NCI-H2107 (cell line): ENCODE measurements around the gene TSHZ1.

Experiments
- DNase-seq: peaks from one replicate; lab custom pipeline; 2025; lab: John Stamatoyannopoulos, UW

TSHZ1 gene

GRCh38 chr18:75246721-75247610, 36.4 kb downstream of the TSHZ1 start:
- no peak for DNase-seq

GRCh38 chr18:75247611-75248421, 37.2 kb downstream of the TSHZ1 start:
- no peak for DNase-seq

DNA sequence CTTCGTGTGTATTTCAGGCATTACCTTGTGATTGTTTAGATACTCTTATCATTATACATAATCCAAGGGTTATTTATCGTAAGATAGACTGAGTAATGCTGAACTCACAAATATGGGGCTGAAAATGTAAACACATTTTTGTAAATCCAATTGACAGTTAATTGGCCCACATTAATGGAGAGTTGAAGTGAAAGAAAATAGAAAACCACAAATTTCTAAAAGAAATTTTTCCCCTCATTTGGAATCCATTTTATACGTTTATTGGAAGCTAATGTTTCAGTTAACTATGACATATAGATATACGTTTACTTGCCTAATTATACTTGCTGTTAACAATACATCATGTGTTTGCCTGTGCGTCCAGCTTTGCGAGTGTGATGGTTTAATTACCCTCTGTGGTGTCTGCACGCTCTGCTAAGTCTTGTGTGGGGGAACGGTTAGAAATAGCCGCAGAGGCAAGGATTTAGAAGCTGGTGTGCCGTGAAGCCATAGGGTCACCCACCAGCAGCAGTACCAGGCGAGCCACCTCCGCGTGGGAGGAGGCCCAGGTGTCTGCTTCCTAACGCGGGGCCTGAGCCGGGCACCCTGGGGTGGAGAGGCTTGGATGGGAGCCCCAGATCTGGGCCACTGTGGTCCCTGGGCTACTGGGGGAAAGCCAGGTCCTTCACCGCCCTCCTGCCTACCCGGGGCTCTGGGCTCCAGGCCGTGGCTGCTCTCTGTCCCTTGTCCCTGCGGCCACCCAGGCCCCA, 38.0 kb downstream of the TSHZ1 start:
- no peak for DNase-seq

DNA sequence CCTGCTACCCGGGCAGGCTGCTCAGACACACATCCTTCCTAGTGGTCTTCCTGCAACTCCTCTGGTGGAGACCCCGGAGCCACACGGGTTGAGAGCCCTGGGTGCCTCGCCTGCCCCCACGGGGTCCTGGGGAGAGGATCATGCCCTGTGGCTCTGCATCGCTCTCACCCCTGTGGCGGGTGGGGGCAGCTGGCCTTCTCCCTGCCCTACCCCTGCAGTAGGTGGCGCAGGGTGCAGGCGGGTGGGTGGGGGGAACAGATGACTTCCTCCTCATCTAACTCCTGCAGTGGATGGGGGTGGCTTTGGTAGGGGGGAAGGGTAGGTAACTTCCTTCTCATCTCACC, 38.5 kb downstream of the TSHZ1 start:
- DNase-seq, result no peak

GRCh38 chr18:75249672-75250470, 39.3 kb downstream of the TSHZ1 start:
- DNase-seq, result no peak

DNA sequence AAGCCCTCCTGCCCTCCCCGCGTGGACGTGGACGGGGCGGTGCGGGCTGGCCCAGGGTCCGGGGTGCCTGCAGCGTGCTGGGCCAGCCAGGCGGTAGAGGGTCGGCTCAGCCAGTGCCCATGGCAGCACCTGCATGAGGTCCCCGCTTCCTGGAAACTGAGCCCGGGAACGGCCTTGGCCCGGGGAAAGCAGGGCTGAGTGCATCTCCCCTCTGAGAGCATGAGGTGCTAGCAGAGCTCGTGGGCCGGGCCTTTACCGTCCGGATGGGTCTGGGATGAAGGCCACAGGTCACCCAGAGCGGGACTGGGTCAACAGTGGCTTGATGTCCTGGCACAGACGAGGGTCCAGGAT, 39.8 kb downstream of the TSHZ1 start:
- no peak for DNase-seq

DNA sequence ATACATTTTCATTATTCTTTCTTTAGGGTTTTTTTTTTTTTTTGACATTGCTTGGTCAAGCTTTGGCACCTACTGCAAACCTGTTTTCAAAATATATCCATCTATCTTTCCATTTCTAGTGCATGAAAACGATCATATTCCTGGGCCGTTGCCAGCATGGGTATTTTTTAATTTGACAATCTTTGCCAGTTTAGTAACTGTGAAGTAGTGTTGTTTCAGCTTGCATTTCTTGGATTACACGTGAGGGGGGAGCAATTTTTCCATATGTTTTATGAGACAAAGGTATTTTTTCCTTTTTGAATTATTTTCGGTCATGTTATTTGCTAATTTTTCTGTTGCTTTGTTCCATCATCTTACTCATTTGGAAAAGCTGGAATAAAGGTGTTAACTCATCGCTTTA, 40.9 kb downstream of the TSHZ1 start:
- DNase-seq, result no peak

DNA sequence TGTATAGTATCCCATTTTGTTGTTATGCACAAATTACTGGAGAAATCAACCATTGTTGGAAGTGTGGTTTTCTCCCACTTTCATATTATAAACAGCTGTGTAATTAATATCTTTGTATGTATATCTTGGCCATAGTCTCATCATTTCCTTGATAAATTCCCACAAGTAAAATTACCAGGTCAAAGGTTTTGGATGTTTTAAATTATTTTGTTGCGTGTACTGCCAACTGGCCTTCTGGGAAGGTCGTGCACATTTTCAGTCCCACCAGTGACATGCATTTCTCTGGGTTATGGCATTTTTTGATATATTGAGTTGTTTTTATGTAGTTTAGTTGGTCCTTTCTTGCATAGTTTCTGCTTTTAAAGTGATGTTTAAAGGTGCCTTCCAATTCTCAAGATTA, 41.5 kb downstream of the TSHZ1 start:
- DNase-seq, result no peak

DNA sequence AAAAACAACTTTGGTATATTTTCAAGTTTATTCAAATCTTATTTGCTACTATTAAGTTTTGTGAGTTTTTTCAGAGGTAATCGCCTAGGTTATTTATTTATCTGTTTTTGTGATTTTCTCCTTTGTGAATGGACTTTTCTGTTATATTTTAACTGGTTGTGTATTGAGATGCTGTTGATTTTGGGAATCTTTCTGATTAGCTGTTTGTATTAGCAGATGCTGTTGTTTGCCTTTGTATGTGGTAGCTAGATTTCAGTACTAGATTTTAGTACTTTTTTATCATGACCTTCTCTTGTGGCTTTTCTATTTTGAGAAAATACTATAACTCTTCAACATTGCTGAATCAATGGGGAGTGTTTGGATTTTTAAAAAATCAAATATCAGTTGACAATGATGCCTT, 42.4 kb downstream of the TSHZ1 start:
- no peak for DNase-seq

GRCh38 chr18:75253784-75254183, 43.2 kb downstream of the TSHZ1 start:
- DNase-seq, result no peak

DNA sequence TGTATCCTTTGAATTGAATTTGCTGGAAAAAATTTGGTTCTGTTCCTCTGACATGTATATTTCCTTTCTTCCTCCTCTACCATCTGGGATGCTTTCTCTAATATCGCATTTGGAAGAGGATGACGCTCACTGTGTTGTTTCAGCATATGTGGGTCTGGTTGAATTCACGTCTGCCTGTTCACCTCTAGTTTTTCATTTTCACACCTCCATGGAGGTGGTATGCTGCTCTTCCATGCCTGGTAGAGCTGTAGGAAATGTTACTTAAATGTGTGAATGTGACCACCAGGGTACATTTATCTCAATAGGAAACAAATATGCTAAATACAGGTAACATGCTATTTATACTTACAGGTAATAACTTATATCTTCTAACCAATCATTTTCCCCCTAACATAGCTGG, 44.5 kb downstream of the TSHZ1 start:
- no peak for DNase-seq

DNA sequence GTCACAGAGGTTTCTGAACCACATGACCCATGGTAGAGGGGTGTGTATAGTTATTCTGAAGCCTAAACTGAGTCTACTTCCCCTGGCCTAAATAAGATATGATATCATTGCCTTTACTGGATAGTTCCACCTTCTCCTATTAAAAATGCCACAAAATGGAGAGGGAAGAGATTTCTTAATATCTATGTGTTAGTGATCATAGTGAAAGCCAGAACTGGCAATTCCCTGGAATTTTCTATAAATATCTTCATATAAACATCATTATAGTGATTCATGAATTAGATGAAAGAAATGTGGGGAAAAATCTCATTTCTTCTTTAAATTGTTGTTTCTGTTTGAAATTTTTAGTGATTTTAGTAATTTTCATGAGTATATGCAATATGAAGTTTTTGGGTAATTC, 45.8 kb downstream of the TSHZ1 start:
- DNase-seq, result no peak

DNA sequence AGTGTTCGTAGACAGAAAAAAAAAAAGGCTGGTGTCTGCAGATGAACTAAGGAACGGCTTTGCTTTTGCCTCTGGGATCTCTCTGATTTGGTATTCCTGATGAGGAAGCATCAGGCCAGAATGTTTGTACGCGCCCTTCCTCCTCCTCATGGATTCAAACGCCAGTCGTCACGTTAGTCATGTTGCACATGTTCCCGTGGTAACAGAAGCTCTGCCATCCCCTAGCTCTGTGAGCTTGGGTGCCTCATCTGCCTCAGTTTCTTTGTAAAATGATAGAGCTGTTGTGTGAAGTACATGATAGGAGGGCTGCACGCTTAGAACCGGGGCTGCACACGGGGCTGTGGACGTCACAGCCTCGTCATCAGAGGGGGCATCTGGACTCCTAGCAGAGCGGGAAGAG, 47.0 kb downstream of the TSHZ1 start:
- DNase-seq, result no peak

DNA sequence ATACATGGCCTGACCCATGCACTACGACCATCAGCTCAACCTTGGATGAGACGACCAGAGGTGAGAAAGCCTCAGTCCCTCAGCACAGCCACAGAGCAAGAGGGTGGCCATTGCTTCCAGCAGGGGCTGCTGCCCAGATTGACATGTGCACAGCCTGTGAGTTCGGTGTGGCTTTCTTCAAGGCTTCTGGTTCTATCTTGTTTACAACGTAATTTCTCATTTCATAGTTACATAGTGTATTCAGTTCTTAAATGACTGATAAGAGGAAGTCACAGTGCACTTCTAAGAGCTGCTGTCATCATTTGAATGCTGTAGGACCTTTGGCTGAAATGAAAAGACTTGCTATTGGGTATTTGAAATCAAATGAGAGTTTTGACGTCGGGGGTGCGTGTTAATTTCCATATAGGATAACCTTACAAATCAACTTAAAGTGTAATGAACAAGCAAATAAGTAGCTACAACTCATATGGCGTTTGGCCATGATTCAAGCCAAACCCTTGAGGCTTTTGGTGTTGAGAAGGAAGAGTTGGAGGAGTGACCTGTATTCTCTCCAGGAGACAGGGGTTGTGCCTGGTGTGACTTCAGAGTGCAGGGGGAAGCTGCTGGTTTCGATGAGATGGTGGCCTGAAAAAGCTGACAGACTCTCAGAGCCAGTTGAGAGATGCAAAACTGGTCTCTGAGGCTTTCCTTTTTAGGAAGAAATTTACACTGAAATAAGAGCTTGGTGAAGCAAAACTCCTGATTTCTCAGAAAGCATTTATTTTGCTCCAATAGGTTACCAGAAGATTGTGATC, 51.0 kb downstream of the TSHZ1 start:
- no peak for DNase-seq

- no peak for DNase-seq
Observed at GRCh38 chr18:75262511-75262910, 51.9 kb downstream of the TSHZ1 start.

DNA sequence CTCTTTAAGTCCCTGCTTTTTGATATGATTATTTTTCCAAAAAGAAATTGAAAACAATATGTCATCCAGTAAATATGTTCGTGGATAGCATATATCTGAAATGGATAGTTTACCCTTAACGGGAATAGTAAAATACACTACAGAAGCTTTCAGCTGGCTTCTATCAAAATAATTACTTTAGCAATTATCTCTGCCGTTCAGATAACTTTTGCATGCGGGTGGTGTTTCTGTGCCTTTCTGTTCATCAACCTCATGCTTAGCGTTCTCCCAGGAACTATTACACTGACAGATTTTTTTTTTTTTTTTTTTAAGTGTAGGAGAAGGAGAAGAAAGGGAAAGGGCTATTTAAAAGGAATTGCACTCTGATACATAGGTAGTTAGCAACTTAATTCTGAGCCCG, 53.6 kb downstream of the TSHZ1 start:
- DNase-seq, result no peak

GRCh38 chr18:75264926-75265597, 54.5 kb downstream of the TSHZ1 start:
- peak; percentile 37 for DNase-seq

DNA sequence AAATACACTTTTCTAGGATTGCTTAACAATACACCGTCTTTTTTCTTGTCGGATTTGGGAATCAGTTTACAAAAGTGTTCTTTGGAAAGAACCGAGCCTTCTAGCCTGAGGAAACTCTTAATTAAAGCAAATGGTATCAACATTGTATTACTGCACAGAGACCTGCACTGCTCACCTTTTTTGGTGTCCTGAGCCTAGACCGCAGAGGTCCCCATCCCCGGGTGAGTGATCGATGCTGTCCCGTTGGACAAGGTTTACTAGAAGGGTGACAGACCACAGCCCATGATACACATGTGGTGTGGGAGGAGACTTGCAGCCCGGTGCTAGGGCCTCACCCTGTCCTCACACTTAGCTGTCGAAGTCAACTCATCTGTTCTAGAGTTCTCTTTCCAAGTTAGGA, 55.3 kb downstream of the TSHZ1 start:
- no peak for DNase-seq

GRCh38 chr18:75267643-75268363, 57.2 kb downstream of the TSHZ1 start:
- DNase-seq, result no peak

DNA sequence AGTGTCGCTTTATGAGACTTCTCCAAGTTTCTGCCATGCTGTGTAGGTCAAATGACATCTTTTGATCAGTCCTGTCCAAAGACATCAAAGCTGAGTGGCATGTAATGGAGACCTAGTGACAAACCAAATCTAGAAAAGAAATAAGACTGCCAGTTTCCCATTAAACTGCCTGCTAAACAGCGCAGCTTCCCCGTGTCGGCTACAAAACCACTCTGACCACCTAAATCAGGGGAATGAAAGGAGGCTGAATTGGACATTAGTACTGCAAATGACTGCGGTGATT, 57.7 kb downstream of the TSHZ1 start:
- no peak for DNase-seq
